ENCODE measurements around the gene ARFGEF3.

Gene ARFGEF3

DNA sequence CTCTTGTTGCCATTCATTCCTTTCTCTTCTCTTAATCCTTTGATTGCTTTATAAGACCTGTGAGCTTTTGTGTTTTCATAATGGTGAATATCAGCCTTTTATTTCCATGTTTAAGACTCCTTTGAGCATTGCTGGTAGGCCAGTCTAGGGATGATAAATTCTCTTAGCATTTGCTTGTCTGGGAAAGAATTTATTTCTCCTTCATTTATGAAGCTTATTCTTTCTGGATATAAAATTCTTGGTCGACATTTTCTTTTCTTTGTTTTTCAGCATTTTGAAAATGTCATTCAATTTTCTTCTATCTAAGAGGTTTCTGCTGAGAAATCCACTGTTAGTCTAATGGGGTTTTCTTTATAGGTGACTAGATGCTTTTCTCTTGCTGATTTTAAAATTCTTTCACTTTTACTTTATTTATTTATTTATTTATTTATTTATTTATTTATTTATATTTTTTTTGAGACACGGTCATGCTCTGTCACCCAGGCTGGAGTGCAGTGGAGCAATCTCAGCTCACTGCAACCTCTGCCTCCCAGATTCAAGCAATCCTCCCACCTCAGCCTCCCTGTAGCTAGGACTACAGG lies 15.0 kb downstream of the ARFGEF3 start (continued):
- TF ChIP-seq, protein P1, sequence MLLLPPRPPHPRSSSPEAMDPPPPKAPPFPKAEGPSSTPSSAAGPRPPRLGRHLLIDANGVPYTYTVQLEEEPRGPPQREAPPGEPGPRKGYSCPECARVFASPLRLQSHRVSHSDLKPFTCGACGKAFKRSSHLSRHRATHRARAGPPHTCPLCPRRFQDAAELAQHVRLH (tag by site-specific recombination; IDR thresholded peaks at IDR 0.05): peak; percentile 71; the same call in 1 of the 2 replicates
- no peak for TF ChIP-seq ZNF10 (tag by site-specific recombination; IDR thresholded peaks at IDR 0.05)
- TF ChIP-seq ZNF555 (tag by site-specific recombination; conservative IDR thresholded peaks at IDR 0.05): peak; percentile 92
- TF ChIP-seq BCL11B (tag by site-specific recombination; IDR thresholded peaks at IDR 0.05; ENCODE audit: low read depth): no peak
- TF ChIP-seq, protein P2, sequence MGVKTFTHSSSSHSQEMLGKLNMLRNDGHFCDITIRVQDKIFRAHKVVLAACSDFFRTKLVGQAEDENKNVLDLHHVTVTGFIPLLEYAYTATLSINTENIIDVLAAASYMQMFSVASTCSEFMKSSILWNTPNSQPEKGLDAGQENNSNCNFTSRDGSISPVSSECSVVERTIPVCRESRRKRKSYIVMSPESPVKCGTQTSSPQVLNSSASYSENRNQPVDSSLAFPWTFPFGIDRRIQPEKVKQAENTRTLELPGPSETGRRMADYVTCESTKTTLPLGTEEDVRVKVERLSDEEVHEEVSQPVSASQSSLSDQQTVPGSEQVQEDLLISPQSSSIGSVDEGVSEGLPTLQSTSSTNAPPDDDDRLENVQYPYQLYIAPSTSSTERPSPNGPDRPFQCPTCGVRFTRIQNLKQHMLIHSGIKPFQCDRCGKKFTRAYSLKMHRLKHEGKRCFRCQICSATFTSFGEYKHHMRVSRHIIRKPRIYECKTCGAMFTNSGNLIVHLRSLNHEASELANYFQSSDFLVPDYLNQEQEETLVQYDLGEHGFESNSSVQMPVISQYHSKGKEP (tag by site-specific recombination; IDR thresholded peaks at IDR 0.05): no peak
- peak; percentile 83 for TF ChIP-seq ZNF202 (tag by site-specific recombination; IDR thresholded peaks at IDR 0.05; ENCODE audit: borderline replicate concordance)
- TF ChIP-seq RBAK (tag by site-specific recombination; IDR thresholded peaks at IDR 0.05): 0 out of 2 replicates have a peak, but pooled peaks have one; percentile 39
- peak; percentile 94 for TF ChIP-seq ZNF426 (tag by site-specific recombination; IDR thresholded peaks at IDR 0.05)
- TF ChIP-seq, protein P3, sequence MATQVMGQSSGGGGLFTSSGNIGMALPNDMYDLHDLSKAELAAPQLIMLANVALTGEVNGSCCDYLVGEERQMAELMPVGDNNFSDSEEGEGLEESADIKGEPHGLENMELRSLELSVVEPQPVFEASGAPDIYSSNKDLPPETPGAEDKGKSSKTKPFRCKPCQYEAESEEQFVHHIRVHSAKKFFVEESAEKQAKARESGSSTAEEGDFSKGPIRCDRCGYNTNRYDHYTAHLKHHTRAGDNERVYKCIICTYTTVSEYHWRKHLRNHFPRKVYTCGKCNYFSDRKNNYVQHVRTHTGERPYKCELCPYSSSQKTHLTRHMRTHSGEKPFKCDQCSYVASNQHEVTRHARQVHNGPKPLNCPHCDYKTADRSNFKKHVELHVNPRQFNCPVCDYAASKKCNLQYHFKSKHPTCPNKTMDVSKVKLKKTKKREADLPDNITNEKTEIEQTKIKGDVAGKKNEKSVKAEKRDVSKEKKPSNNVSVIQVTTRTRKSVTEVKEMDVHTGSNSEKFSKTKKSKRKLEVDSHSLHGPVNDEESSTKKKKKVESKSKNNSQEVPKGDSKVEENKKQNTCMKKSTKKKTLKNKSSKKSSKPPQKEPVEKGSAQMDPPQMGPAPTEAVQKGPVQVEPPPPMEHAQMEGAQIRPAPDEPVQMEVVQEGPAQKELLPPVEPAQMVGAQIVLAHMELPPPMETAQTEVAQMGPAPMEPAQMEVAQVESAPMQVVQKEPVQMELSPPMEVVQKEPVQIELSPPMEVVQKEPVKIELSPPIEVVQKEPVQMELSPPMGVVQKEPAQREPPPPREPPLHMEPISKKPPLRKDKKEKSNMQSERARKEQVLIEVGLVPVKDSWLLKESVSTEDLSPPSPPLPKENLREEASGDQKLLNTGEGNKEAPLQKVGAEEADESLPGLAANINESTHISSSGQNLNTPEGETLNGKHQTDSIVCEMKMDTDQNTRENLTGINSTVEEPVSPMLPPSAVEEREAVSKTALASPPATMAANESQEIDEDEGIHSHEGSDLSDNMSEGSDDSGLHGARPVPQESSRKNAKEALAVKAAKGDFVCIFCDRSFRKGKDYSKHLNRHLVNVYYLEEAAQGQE (tag by site-specific recombination; IDR thresholded peaks at IDR 0.05): peak; percentile 80

DNA sequence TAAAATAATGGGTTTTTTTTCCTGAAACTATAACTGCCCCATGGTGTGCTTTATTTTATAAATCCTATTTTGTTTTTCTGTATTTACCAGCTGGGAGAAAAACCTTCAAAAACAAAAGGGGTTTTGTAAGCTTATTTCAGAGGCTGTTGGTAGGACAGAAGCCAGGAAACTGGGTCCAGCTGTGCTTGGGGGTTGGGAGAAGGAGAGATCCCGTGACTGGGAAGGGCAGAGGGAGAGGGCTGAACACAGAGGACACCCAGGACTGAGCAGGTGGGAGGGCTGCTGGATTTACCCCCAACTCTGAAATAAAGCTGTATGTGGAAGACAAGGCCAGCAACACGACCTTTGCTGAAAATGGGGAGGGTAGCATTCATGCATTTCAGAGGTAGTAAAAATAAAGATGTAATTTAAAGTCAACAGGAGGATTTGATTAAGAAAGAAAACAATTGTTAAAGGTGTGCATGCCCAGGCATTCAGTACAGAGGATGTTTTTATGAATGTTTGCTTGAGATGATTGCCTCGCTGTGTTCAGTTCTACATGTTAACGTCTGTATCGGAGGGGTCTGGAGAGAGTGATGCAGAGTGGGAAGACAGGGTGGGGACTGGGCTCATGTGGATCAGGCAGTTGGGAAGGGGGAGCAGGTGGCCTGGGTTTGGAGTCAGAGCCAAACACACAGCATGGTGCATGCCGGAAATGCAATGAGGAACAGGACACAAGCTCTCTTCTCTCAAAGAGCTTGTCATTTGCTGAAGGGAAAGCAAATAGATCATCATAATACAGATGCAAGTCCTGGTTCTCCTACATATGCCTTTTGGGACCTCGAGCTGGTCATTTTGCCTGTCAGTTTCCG lies 21.4 kb downstream of the ARFGEF3 start:
- ChIA-PET POLR2A (interaction anchor here (1.4 kb wide), 1 partner anchor 16 kb away, joined by 5 read pairs; no protein-coding TSS in a partner anchor), CTCF (interaction anchor here (0.5 to 1.2 kb wide), 5 partner anchors 10 to 531 kb away, joined by 3 to 4 read pairs (median 4); no protein-coding TSS in a partner anchor)
- Histone ChIP-seq H3K4me1 (ENCODE audit: control insufficient read depth, insufficient read depth, low read length) (peaks cover 2% of the 10 kb centered on the region; the same call in 1 of the 2 replicates), H3K36me3 (ENCODE audit: control insufficient read depth in 2 of 2, insufficient read depth in 1 of 2, low read length in 2 of 2) (no peaks in the 10 kb centered on the region), H3K9me3 (ENCODE audit: control insufficient read depth, insufficient read depth, low read depth, low read length) (no peaks in the 10 kb centered on the region), H3K27ac (ENCODE audit: extremely low read depth, low read depth, low read length) (no peak overlapping the region), H3K4me3 (ENCODE audit: low read depth, low read length) (no peak overlapping the region)
- TF ChIP-seq HOXC10 (CRISPR knock-in tag; IDR thresholded peaks at IDR 0.05) (no peak), ZNF548 (tag by site-specific recombination; IDR thresholded peaks at IDR 0.05) (no peak), ZNF521 (tag by site-specific recombination; IDR thresholded peaks at IDR 0.05) (no peak), ZNF10 (tag by site-specific recombination; IDR thresholded peaks at IDR 0.05) (no peak), OSR2 (tag by site-specific recombination; IDR thresholded peaks at IDR 0.05) (no peak), REPIN1 (tag by site-specific recombination; IDR thresholded peaks at IDR 0.05; ENCODE audit: low read depth) (no peak), EGR2 (tag by site-specific recombination; IDR thresholded peaks at IDR 0.05; ENCODE audit: low read depth) (no peak), GLIS2 (tag by site-specific recombination; IDR thresholded peaks at IDR 0.05) (no peak), SETDB1 (IDR thresholded peaks at IDR 0.05; ENCODE audit: insufficient read length, low read length) (no peak), ZNF121 (tag by site-specific recombination; IDR thresholded peaks at IDR 0.05) (no peak), ZNF404 (tag by site-specific recombination; IDR thresholded peaks at IDR 0.05) (no peak)
